CD4-positive, alpha-beta T cell treated with Interleukin-4 for 1 hour (primary cell): ENCODE results near the gene FAM217B.
A peak's percentile ranks its signal among the peaks of the same experiment; 100 is the strongest.

Experiments
- DNase-seq, 2 donors: peaks; one replicate each; pipeline ENCODE4 v3.0.0-alpha.2; 2020 to 2022

FAM217B gene

GRCh38 chr20:59940129-59940955, at the start of gene FAM217B, which contains the start of gene PPP1R3D:
Gene FAM217B (plus strand): TSS chr20:59940389. CDS start chr20:59943944, 3,555 bp downstream.
Gene PPP1R3D (minus strand): TSS chr20:59940305. CDS start chr20:59939931, 374 bp downstream.
- peak; percentile 86 to 90 for DNase-seq

GRCh38 chr20:59891581-59891980, 48.6 kb upstream of the FAM217B start:
- no peak for DNase-seq

- no peak for DNase-seq
Observed at GRCh38 chr20:59895908-59896307, 44.3 kb upstream of the FAM217B start.

- no peak for DNase-seq
Observed at GRCh38 chr20:59902470-59902869, 37.7 kb upstream of the FAM217B start.

GRCh38 chr20:59903621-59904020, 36.6 kb upstream of the FAM217B start:
- DNase-seq = no peak

GRCh38 chr20:59908855-59909254, 31.3 kb upstream of the FAM217B start:
- no peak for DNase-seq

GRCh38 chr20:59911041-59911440, 29.1 kb upstream of the FAM217B start:
- no peak for DNase-seq

GRCh38 chr20:59912609-59913008, 27.6 kb upstream of the FAM217B start:
- no peak for DNase-seq

- DNase-seq = no peak
Observed at GRCh38 chr20:59920944-59921343, 19.2 kb upstream of the FAM217B start.

- no peak for DNase-seq
Observed at GRCh38 chr20:59923514-59923913, 16.7 kb upstream of the FAM217B start.

GRCh38 chr20:59925359-59925758, 14.8 kb upstream of the FAM217B start:
- no peak for DNase-seq

GRCh38 chr20:59925899-59926298, 14.3 kb upstream of the FAM217B start:
- no peak for DNase-seq

GRCh38 chr20:59931511-59932312, 8.5 kb upstream of the FAM217B start:
- no peak for DNase-seq

- no peak for DNase-seq
Observed at GRCh38 chr20:59932616-59933295, 7.4 kb upstream of the FAM217B start.

- DNase-seq = peak; percentile 70 to 73
Observed at GRCh38 chr20:59933296-59933848, 6.8 kb upstream of the FAM217B start, which contains the start of gene SYCP2. Gene SYCP2 (minus strand): TSS chr20:59933637. CDS start chr20:59922413, 11,224 bp downstream.

GRCh38 chr20:59933849-59934585, 6.2 kb upstream of the FAM217B start:
- DNase-seq = peak; percentile 76 to 79

GRCh38 chr20:59935457-59936185, 4.6 kb upstream of the FAM217B start:
- no peak for DNase-seq

GRCh38 chr20:59936409-59936808, 3.8 kb upstream of the FAM217B start:
- no peak for DNase-seq

- no peak for DNase-seq
Observed at GRCh38 chr20:59937150-59937549, 3.0 kb upstream of the FAM217B start.

GRCh38 chr20:59938221-59938620, 2.0 kb upstream of the FAM217B start:
- no peak for DNase-seq

GRCh38 chr20:59938696-59939051, 1.5 kb upstream of the FAM217B start:
- no peak for DNase-seq
